Aorta (tissue), 5 donors: Measurements from ENCODE around the gene POLDIP2. TPM values are rescaled to one million over a fixed set of nuclear protein-coding genes. Genes with fewer than 3 reads are reported as not detected.
A peak's percentile ranks its signal among the peaks of the same experiment; 100 is the strongest.

Experiments used
- ATAC-seq: fragments of 200-7000 bp; cut with Tn5 transposase; one replicate; pipeline ENCODE4 v1.9.1; 2022; ENCODE audit warnings: moderate library complexity; ENCODE audit not compliant: low FRiP score
- DNase-seq, 2 donors: peaks; one replicate each; pipeline ENCODE4 v3.0.0-alpha.2; 2020
- H3K27ac ChIP-seq, 2 donors: one replicate each; pipeline ENCODE4 v1.5.1; 2013; ENCODE audit warnings: low read length in 2 of 2, mild to moderate bottlenecking in 2 of 2, moderate library complexity in 2 of 2, control low read depth in 1 of 2, inconsistent platforms in 1 of 2, low read depth in 1 of 2
- H3K27me3 ChIP-seq, 2 donors: one replicate each; pipeline ENCODE4 v1.6.1; 2013; ENCODE audit warnings: control low read depth in 1 of 2, low read length in 1 of 2, mild to moderate bottlenecking in 1 of 2, moderate library complexity in 1 of 2; ENCODE audit not compliant: insufficient read depth in 2 of 2, control insufficient read depth in 1 of 2
- H3K36me3 ChIP-seq, 2 donors: one replicate each; pipeline ENCODE4 v1.6.1; 2013; ENCODE audit warnings: control low read depth in 1 of 2, low read length in 1 of 2, mild to moderate bottlenecking in 1 of 2; ENCODE audit not compliant: insufficient read depth in 2 of 2, control insufficient read depth in 1 of 2
- H3K4me1 ChIP-seq, 2 donors: one replicate each; pipeline ENCODE4 v1.6.1; 2013; ENCODE audit warnings: low read length in 2 of 2, control low read depth in 1 of 2, mild to moderate bottlenecking in 1 of 2, moderate library complexity in 1 of 2; ENCODE audit not compliant: insufficient read depth in 2 of 2, control insufficient read depth in 1 of 2
- H3K4me3 ChIP-seq, 2 donors: one replicate each; pipeline ENCODE4 v1.5.1; 2013; ENCODE audit warnings: low read length in 2 of 2, control low read depth in 1 of 2, mild to moderate bottlenecking in 1 of 2
- H3K9me3 ChIP-seq: one replicate; pipeline ENCODE4 v1.6.1; 2013; ENCODE audit warnings: mild to moderate bottlenecking, low read length; ENCODE audit not compliant: control insufficient read depth
- WGBS, 2 donors: extraction: QIAGEN DNeasy Blood & Tissue Kit; methylation state at CpG; one replicate each; pipeline ENCODE4 v1.1.7; 2013; 5-methylcytosine and 5-hydroxymethylcytosine counted together
- intact Hi-C, 2 donors: fragments of 100-400 bp; cut with DNase I; formaldehyde crosslinking; loops; one replicate each; pipeline versions ENCODE4 v1.14.2 to v1.15.0; 2022
- microRNA-seq, 2 donors: library from miRNA; unstranded; fragments of <30 nt; microRNA quantifications; one replicate each; pipeline ENCODE4 v1.2.0, GENCODE V29; 2020
- polyA plus RNA-seq, 2 donors: library from polyadenylated mRNA; stranded (reverse); fragments of 200-250 nt; gene quantifications; one replicate each; pipeline ENCODE4 v1.2.3, GENCODE V29; 2013
- total RNA-seq, 2 donors: library from RNA; stranded (reverse); fragmentation: NEBNext Ultra II Directional; extraction: Animal tissue kit (Norgen Biotek cat#: 25700); gene quantifications; one replicate each; pipeline ENCODE4 v1.2.1, GENCODE V29; 2021
- donor health status: healthy with polysubstance abuse.
- donor health status: Bipolar disorder and iron deficiency.
- donor health status: DM: no; HTN: no; CAD: no.
- donor health status: DM: no; HTN: no; CAD: no.
- donor health status: DM: yes; HTN: yes; CAD: no.

POLDIP2 gene
- total and polyA plus RNA-seq, 4 donors: 36.6 to 42.5 (median 40.8) TPM

DNA sequence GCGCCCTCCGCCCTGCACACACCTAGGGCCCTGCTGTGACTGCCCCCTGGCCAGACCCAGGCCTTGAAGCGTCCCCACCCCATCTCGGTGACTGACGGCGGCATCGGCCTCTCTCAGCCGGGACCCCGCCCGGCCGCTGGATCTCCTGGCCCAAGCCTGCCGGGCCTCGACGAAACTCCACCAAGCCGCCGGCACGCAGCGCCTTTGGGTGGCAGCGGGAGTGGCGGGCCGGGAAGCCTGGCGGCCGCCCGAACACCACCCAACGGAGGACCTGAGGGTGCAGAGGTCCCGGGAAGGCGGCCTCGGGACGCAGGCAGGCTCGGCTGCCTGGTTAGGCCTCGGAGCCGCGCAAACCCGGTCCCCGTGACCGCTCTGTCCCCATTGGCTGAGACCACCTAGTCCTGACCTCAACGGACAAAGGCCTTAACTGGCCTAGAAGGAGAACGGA lies 50.3 kb downstream of the POLDIP2 start:
- Histone ChIP-seq H3K36me3 (no peaks in the 10 kb centered on the region), H3K9me3 (no peaks in the 10 kb centered on the region), H3K4me3 (no peak overlapping the region), H3K27me3 (no peaks in the 10 kb centered on the region), H3K27ac (no peak overlapping the region), H3K4me1 (no peaks in the 10 kb centered on the region)
- DNase-seq: peak in 1 of 2 donors; percentile 63
- intact Hi-C loops: no loop called here
- WGBS, 2 donors: 22% methylated on average over 38 of the region's 38 CpGs
- no peak for ATAC-seq

DNA sequence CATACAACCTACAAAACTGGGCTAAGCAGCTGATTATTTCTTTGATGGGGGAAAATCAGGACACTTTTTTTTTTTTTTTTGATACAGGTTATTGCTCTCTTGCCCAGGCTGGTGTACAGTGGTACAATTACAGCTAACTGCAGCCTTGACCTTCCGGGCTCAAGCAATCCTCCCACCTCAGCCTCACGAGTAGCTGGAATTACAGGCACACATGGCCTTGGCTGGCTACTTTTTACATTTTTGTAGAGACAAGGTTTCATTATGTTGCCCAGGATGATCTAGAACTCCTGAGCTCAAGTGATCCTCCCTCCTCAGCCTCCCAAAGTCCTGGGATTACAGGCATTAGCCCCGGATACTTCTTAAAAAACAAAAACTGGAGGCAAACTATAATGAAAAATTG lies 58.9 kb downstream of the POLDIP2 start:
- DNase-seq: no peak
- intact Hi-C loops: no loop called here
- Histone ChIP-seq H3K9me3 (no peaks in the 10 kb centered on the region), H3K27ac (no peak overlapping the region), H3K4me3 (no peak overlapping the region), H3K27me3 (no peaks in the 10 kb centered on the region), H3K4me1 (no peaks in the 10 kb centered on the region), H3K36me3 (no peaks in the 10 kb centered on the region)
- no peak for ATAC-seq
- 72 to 73% methylated on average over 3 of the region's 3 CpGs for WGBS, 2 donors

Small RNA genes lying within 50 kb of the gene (microRNA-seq; reads per million reads assigned to microRNA genes)
- 0 to 7.2 reads per million in 2 donors for gene MIR4723

Other genes with a start within 250 kb of the POLDIP2 start
- 1 to 10 TPM; 2.5 to 4.1 TPM for gene TMEM97, start 38.3 kb downstream of the POLDIP2 start, total RNA-seq
- 1 to 10 TPM; 1.5 to 1.8 TPM for gene TMEM97, start 38.3 kb downstream of the POLDIP2 start, polyA plus RNA-seq
- 10 to 100 TPM; 34.5 to 37.2 TPM for gene IFT20, start 22.1 kb downstream of the POLDIP2 start, total RNA-seq
- gene IFT20, start 22.1 kb downstream of the POLDIP2 start, polyA plus RNA-seq: 10 to 100 TPM; 70.7 to 74.3 TPM
- 10 to 100 TPM; 51.1 to 68.9 TPM for gene TNFAIP1, start 21.8 kb downstream of the POLDIP2 start, total RNA-seq
- gene TNFAIP1, start 21.8 kb downstream of the POLDIP2 start, polyA plus RNA-seq: 10 to 100 TPM; 11.7 to 16.2 TPM
- gene SEBOX, start 7.7 kb upstream of the POLDIP2 start, total RNA-seq: not detected
- not detected for gene SEBOX, start 7.7 kb upstream of the POLDIP2 start, polyA plus RNA-seq
- 1 to 10 TPM; 1.5 to 2.6 TPM for gene VTN, start 12.8 kb upstream of the POLDIP2 start, total RNA-seq
- gene VTN, start 12.8 kb upstream of the POLDIP2 start, polyA plus RNA-seq: 1 to 10 TPM in 1 of 2 donors, under 1 TPM in 1; 0.63 to 4.3 TPM
- 10 to 100 TPM; 14.5 to 20.3 TPM for gene SARM1, start 14.2 kb upstream of the POLDIP2 start, total RNA-seq
- gene SARM1, start 14.2 kb upstream of the POLDIP2 start, polyA plus RNA-seq: 10 to 100 TPM in 1 of 2 donors, 1 to 10 TPM in 1; 4.9 to 10.3 TPM
- gene SLC46A1, start 48.7 kb upstream of the POLDIP2 start, total RNA-seq: 10 to 100 TPM in 1 of 2 donors, 1 to 10 TPM in 1; 6.4 to 16.7 TPM
- gene SLC46A1, start 48.7 kb upstream of the POLDIP2 start, polyA plus RNA-seq: 10 to 100 TPM in 1 of 2 donors, 1 to 10 TPM in 1; 4.4 to 10.5 TPM
- not detected for gene SLC13A2, start 116.1 kb upstream of the POLDIP2 start, total RNA-seq
- 10 to 100 TPM in 1 of 2 donors, not detected in 1; 23.8 TPM for gene SLC13A2, start 116.1 kb upstream of the POLDIP2 start, polyA plus RNA-seq
- gene FOXN1, start 148.8 kb upstream of the POLDIP2 start, total RNA-seq: not detected
- gene FOXN1, start 148.8 kb upstream of the POLDIP2 start, polyA plus RNA-seq: not detected
- gene UNC119, start 195.1 kb upstream of the POLDIP2 start, total RNA-seq: 10 to 100 TPM; 17.4 to 25.7 TPM
- 10 to 100 TPM; 18.7 to 36.6 TPM for gene UNC119, start 195.1 kb upstream of the POLDIP2 start, polyA plus RNA-seq
- gene PIGS, start 214.0 kb upstream of the POLDIP2 start, total RNA-seq: 10 to 100 TPM; 33.5 to 38.7 TPM
- 10 to 100 TPM; 21.8 to 37.7 TPM for gene PIGS, start 214.0 kb upstream of the POLDIP2 start, polyA plus RNA-seq
- 10 to 100 TPM; 22.1 to 27.1 TPM for gene ALDOC, start 219.4 kb upstream of the POLDIP2 start, total RNA-seq
- gene ALDOC, start 219.4 kb upstream of the POLDIP2 start, polyA plus RNA-seq: 10 to 100 TPM; 15.4 to 30.4 TPM
- 1 to 10 TPM; 2.2 to 3.6 TPM for gene SPAG5, start 241.5 kb upstream of the POLDIP2 start, total RNA-seq
- 1 to 10 TPM; 1.6 to 4.3 TPM for gene SPAG5, start 241.5 kb upstream of the POLDIP2 start, polyA plus RNA-seq